Measurements from ENCODE around the gene AFDN.

The AFDN gene

DNA sequence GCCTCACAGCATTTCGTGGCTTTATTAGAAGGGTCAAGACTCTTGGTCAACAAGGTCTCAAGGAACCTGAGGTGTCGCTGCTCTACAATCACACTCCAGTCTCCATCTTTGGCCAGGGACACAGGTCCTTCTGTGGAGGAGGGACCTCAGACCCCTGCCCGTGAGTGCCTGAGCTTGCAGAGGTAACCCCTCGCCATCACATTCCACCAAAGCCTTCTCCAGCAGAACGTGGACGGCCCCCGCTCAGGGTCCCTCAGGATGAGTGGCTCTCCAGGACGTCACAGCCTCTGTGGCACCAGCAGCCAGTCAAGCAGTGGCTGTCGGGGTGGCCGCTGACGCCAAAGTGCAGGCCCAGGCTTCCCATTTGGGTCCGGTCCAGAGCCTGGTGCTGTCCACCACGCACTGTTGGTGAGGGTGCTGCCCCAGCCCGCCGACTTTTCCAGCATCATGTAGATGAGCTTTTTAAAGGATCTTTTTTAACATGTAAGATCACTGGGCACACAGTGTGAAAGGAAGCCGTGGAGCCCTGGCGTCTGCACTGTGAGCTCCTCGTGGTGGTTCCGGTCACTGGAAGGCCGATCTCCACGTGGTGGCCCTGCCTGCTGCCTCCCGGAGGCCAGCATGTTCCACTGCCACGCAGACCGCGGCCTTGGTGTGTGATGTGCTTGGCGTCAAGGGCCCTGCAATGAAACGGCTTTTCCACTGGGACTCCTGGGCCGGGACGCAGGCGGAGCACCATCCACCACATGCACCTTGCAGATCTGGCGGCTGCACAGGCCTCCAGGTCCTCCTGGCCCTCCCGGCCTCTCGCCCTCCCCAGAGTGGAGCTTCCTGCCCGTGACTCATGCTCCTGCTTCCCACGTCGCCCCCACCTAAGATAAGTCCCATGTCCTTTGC, 162.5 kb downstream of the AFDN start:
- Histone ChIP-seq H3K36me3 (ENCODE audit: control insufficient read depth in 1 of 2, insufficient read depth in 2 of 2, low read length in 2 of 2) (no peaks in the 10 kb centered on the region), H3K27ac (ENCODE audit: low read depth, low read length) (no peak overlapping the region), H3K4me1 (ENCODE audit: control insufficient read depth in 1 of 2, insufficient read depth in 2 of 2, low read length in 2 of 2) (no peaks in the 10 kb centered on the region)

DNA sequence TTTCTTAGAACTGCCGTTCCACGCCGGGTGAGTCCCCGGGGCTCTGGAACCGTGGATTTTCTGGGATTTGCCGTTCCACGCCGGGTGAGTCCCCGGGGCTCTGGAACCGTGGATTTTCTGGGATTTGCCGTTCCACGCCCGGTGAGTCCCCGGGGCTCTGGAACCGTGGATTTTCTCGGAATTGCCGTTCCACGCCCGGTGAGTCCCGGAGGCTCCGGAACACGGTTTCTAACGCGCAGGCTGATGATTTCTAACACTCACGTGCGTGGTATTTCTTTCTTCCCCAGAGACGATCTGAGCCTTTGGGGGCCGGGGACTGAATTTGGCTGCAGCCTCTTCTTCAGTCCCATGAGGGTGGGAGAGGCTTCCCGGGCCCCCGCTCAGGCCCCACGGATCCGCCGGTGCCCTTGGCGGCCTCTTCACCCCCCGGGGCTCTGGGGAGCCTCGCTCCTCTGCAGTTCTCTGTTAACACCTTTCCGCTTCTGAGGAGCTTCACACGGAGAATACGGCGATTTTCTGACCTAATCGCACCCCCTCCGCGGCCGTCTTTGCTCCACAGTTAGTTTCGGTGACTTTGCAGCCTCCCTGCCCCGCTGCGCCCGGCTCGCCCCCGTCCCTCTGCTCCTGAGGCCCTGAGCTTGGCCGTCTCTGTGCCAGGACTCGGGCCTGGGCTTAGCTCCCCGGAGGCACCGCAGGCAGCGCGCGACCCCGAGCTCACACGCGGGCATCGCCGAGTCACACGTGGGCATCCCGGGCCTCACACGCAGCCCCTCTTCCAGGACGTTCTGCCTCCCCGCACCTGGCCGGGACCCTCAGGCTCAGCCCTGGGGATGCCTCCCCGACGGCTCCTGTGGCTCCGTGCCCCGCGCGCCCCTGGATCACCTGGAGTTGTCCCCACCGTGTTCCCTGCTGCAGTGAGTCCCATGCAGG, 163.6 kb downstream of the AFDN start:
- H3K4me1 ChIP-seq (ENCODE audit: control insufficient read depth in 1 of 2, insufficient read depth in 2 of 2, low read length in 2 of 2) = no peaks in the 10 kb centered on the region
- H3K36me3 ChIP-seq (ENCODE audit: control insufficient read depth in 1 of 2, insufficient read depth in 2 of 2, low read length in 2 of 2) = no peaks in the 10 kb centered on the region
- H3K27ac ChIP-seq (ENCODE audit: low read depth, low read length) = no peak overlapping the region
- no peak overlapping the region for H3K9ac ChIP-seq (ENCODE audit: low read depth in 1 of 2, low read length in 2 of 2)
- H3K4me3 ChIP-seq (ENCODE audit: low read depth in 1 of 2, low read length in 2 of 2) = no peak overlapping the region
- H3K9me3 ChIP-seq (ENCODE audit: control insufficient read depth in 1 of 2, low read length in 2 of 2) = peaks cover 0 to 2% of the 10 kb centered on the region in 2 donors
- no peaks in the 10 kb centered on the region for H3K27me3 ChIP-seq (ENCODE audit: control insufficient read depth in 1 of 2, insufficient read depth in 2 of 2, low read length in 2 of 2)

More for the DNA sequence above, 162.5 kb downstream of the AFDN start:
- Histone ChIP-seq H3K9me3 (ENCODE audit: control insufficient read depth in 1 of 2, low read length in 2 of 2) (peaks cover 0 to 2% of the 10 kb centered on the region in 2 donors), H3K27me3 (ENCODE audit: control insufficient read depth in 1 of 2, insufficient read depth in 2 of 2, low read length in 2 of 2) (no peaks in the 10 kb centered on the region), H3K4me3 (ENCODE audit: low read depth in 1 of 2, low read length in 2 of 2) (no peak overlapping the region), H3K9ac (ENCODE audit: low read depth in 1 of 2, low read length in 2 of 2) (no peak overlapping the region)

DNA sequence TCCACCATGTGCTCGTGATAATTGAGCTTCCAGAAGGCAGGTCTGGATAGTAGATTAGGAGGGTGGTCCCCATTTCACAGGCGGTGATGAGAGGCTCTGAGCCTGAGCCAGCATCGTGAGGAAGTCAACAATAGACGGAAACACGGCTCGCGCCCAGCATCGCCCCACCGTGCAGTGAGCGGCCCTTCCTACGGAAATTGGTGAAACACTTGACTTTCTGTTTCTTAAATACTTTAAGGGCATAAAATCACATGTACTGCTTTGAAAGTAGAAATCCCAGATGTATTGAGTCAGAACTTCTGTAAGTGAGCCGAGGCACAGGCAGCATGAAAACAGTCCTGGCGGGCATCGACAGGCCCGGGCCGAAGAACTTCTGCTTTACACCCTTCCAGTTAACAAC, 166.5 kb downstream of the AFDN start:
- H3K27me3 ChIP-seq (ENCODE audit: control insufficient read depth in 1 of 2, insufficient read depth in 2 of 2, low read length in 2 of 2) = no peaks in the 10 kb centered on the region
- no peak overlapping the region for H3K9ac ChIP-seq (ENCODE audit: low read depth in 1 of 2, low read length in 2 of 2)
- H3K4me1 ChIP-seq (ENCODE audit: control insufficient read depth in 1 of 2, insufficient read depth in 2 of 2, low read length in 2 of 2) = no peaks in the 10 kb centered on the region
- no peak overlapping the region for H3K27ac ChIP-seq (ENCODE audit: low read depth, low read length)
- no peaks in the 10 kb centered on the region for H3K36me3 ChIP-seq (ENCODE audit: control insufficient read depth in 1 of 2, insufficient read depth in 2 of 2, low read length in 2 of 2)
- H3K4me3 ChIP-seq (ENCODE audit: low read depth in 1 of 2, low read length in 2 of 2) = no peak overlapping the region
- H3K9me3 ChIP-seq (ENCODE audit: control insufficient read depth in 1 of 2, low read length in 2 of 2) = peaks cover 0 to 2% of the 10 kb centered on the region in 2 donors

DNA sequence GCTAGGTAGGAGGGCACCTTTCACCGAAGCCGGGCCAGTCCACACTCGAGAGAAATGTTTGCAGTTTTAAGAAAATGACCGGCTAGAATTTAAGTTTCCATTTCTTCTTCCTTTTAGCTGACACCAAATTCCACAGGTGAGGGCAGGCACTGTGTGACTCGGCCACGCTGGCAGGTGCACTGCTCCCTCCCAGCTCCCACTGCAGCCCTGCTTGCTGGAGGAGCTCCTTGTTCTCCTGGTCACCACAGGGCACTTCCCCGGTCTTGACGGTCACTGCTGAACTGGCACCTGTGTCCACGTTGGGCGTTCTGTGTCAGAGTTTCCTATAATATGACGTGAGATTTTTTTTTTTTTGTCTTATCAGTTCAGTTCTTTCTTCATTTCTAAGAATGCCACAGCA, 167.1 kb downstream of the AFDN start:
- Histone ChIP-seq H3K9ac (ENCODE audit: low read depth in 1 of 2, low read length in 2 of 2) (no peak overlapping the region), H3K4me3 (ENCODE audit: low read depth in 1 of 2, low read length in 2 of 2) (no peak overlapping the region), H3K27me3 (ENCODE audit: control insufficient read depth in 1 of 2, insufficient read depth in 2 of 2, low read length in 2 of 2) (no peaks in the 10 kb centered on the region), H3K36me3 (ENCODE audit: control insufficient read depth in 1 of 2, insufficient read depth in 2 of 2, low read length in 2 of 2) (no peaks in the 10 kb centered on the region), H3K27ac (ENCODE audit: low read depth, low read length) (no peak overlapping the region), H3K9me3 (ENCODE audit: control insufficient read depth in 1 of 2, low read length in 2 of 2) (peaks cover 0 to 2% of the 10 kb centered on the region in 2 donors), H3K4me1 (ENCODE audit: control insufficient read depth in 1 of 2, insufficient read depth in 2 of 2, low read length in 2 of 2) (no peaks in the 10 kb centered on the region)

DNA sequence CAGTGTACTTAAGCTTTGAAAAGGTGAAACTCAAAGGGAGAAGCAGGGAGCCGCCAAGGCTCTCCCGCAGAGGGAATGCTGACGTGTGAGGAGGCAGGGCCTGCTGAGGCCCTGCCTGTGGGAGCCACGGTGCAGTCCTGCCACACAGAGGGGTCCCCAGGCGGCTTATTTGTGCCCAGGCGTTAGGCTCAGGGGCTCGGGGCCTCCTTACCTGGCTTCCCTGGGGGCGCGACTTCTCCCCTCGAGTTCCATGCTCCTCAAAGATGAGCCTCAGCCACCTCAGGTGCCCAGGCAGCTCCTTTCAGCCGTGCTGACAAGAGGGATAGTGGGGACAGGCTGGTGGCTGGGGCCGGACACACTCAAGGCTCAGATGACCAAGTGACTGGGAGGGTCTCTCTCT, 168.6 kb downstream of the AFDN start:
- H3K27ac ChIP-seq (ENCODE audit: low read depth, low read length) = no peak overlapping the region
- no peaks in the 10 kb centered on the region for H3K4me1 ChIP-seq (ENCODE audit: control insufficient read depth in 1 of 2, insufficient read depth in 2 of 2, low read length in 2 of 2)

DNA sequence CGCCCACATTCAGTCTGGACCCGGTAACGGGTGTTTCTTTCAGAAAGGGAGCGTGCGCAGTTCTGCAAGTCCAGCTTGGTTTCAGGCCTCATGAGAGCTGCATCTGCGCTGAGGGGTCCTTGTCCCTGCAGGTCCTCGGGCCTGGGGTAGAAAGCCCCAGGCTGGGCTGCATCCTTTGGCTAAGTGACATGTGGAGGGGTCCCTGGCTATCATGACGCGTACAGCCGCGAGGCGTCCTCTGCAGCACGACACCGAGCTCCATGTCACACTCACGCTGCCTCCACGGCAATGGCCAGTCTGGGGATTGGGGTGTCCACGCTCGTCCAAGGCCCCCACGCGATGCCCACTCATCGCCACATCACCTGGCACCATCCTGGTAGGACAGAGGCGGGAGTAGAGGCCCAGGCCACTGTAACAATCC, 169.0 kb downstream of the AFDN start:
- Histone ChIP-seq H3K9ac (ENCODE audit: low read depth in 1 of 2, low read length in 2 of 2) (no peak overlapping the region), H3K4me3 (ENCODE audit: low read depth in 1 of 2, low read length in 2 of 2) (no peak overlapping the region), H3K4me1 (ENCODE audit: control insufficient read depth in 1 of 2, insufficient read depth in 2 of 2, low read length in 2 of 2) (no peaks in the 10 kb centered on the region), H3K36me3 (ENCODE audit: control insufficient read depth in 1 of 2, insufficient read depth in 2 of 2, low read length in 2 of 2) (no peaks in the 10 kb centered on the region), H3K9me3 (ENCODE audit: control insufficient read depth in 1 of 2, low read length in 2 of 2) (no peaks in the 10 kb centered on the region), H3K27me3 (ENCODE audit: control insufficient read depth in 1 of 2, insufficient read depth in 2 of 2, low read length in 2 of 2) (no peaks in the 10 kb centered on the region), H3K27ac (ENCODE audit: low read depth, low read length) (no peak overlapping the region)

More for the DNA sequence above, 168.6 kb downstream of the AFDN start:
- Histone ChIP-seq H3K27me3 (ENCODE audit: control insufficient read depth in 1 of 2, insufficient read depth in 2 of 2, low read length in 2 of 2) (no peaks in the 10 kb centered on the region), H3K9me3 (ENCODE audit: control insufficient read depth in 1 of 2, low read length in 2 of 2) (no peaks in the 10 kb centered on the region), H3K9ac (ENCODE audit: low read depth in 1 of 2, low read length in 2 of 2) (no peak overlapping the region), H3K36me3 (ENCODE audit: control insufficient read depth in 1 of 2, insufficient read depth in 2 of 2, low read length in 2 of 2) (no peaks in the 10 kb centered on the region), H3K4me3 (ENCODE audit: low read depth in 1 of 2, low read length in 2 of 2) (no peak overlapping the region)

DNA sequence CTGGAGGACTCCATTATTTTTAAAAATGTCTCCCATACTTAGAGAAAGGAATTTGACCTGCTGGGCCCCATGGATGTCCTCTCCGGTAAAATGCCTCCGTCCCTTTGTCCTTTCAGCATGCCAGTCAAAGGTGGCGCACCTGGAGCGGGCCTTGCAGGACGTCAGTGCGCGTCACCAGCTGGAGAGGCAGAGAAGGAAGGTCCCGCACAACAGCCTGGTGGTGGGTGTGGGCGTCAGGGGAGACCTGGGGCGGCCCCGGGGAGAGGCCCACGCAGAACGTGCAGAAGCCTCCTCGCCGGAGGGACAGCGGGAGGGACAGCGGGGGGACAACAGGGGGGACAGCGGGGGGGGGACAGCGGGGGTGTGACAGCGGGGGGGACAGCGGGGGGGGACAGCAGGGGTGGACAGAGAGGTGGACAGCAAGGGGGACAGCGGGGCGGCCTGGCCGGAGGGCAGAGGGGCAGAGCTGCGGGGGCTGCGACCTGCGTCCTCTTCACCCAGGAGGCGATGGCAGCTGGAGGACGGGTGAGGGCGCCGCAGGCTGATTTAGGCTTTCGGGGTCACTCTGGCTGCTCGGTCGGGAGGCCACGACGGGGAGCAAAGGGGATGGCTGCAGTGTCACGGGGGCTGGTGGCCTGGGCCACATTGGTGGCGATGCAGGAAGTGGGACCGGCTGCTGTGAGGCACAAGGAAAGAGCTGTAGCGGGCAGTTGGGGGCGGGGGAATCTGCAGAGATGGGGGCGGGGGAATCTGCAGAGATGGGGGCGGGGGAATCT, 169.9 kb downstream of the AFDN start:
- H3K36me3 ChIP-seq (ENCODE audit: control insufficient read depth in 1 of 2, insufficient read depth in 2 of 2, low read length in 2 of 2) = no peaks in the 10 kb centered on the region
- no peak overlapping the region for H3K9ac ChIP-seq (ENCODE audit: low read depth in 1 of 2, low read length in 2 of 2)
- H3K27ac ChIP-seq (ENCODE audit: low read depth, low read length) = no peak overlapping the region
- no peaks in the 10 kb centered on the region for H3K27me3 ChIP-seq (ENCODE audit: control insufficient read depth in 1 of 2, insufficient read depth in 2 of 2, low read length in 2 of 2)
- H3K4me1 ChIP-seq (ENCODE audit: control insufficient read depth in 1 of 2, insufficient read depth in 2 of 2, low read length in 2 of 2) = no peaks in the 10 kb centered on the region
- H3K4me3 ChIP-seq (ENCODE audit: low read depth in 1 of 2, low read length in 2 of 2) = no peak overlapping the region
- no peaks in the 10 kb centered on the region for H3K9me3 ChIP-seq (ENCODE audit: control insufficient read depth in 1 of 2, low read length in 2 of 2)

DNA sequence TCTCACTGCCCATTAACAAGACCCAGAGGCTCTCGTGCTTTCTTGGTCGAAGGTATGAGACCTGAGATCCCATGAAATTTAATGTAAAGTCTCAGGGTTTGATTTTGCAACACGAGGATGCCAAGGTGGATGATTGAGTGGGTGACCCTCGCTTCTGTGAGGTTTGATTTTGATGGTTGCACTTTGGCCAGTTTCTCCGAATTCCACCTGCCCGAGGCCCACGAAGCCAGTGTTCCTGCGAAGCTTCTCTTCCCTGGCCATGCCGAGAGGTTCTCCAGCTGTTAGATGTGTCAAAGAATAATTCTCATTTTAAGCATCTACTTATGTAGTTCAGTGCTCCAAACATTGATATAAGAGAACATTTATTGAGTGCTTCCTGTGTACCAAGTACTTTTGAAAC, 170.9 kb downstream of the AFDN start, which contains the start of gene KIF25:
Gene KIF25, plus strand, starts transcription at position 30 of the 400 bp plus-strand sequence. CDS start 31,915 bp downstream, outside the sequence.
- H3K27ac ChIP-seq (ENCODE audit: low read depth, low read length) = no peak within 1 kb of the TSS
- H3K9ac ChIP-seq (ENCODE audit: low read depth in 1 of 2, low read length in 2 of 2) = no peak within 1 kb of the TSS
- no peak within 1 kb of the TSS for H3K4me3 ChIP-seq (ENCODE audit: low read depth in 1 of 2, low read length in 2 of 2)
- no peaks in the 10 kb centered on the region for H3K9me3 ChIP-seq (ENCODE audit: control insufficient read depth in 1 of 2, low read length in 2 of 2)
- no peaks in the 10 kb centered on the region for H3K4me1 ChIP-seq (ENCODE audit: control insufficient read depth in 1 of 2, insufficient read depth in 2 of 2, low read length in 2 of 2)
- no peaks in the 10 kb centered on the region for H3K36me3 ChIP-seq (ENCODE audit: control insufficient read depth in 1 of 2, insufficient read depth in 2 of 2, low read length in 2 of 2)
- H3K27me3 ChIP-seq (ENCODE audit: control insufficient read depth in 1 of 2, insufficient read depth in 2 of 2, low read length in 2 of 2) = no peaks in the 10 kb centered on the region

DNA sequence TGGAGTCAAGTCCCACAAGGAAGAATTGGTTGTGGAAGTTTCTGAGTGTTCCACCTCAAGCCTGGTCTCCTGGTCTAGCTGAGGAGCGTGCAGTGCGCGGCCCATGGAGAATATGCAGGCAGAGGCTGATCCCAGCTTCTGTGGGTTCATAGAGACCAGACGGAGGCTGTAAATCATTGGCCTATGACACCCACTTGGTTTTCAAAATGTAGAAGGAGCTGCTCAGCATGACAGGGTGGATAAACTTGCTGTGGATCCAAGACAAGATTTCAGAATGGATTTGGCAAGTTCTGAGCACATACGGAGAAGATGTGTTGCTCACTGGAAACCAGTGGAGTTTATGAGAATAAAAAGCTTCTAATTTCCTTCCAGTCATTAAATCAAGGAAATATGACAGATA, 171.5 kb downstream of the AFDN start:
- H3K9me3 ChIP-seq (ENCODE audit: control insufficient read depth in 1 of 2, low read length in 2 of 2) = no peaks in the 10 kb centered on the region

More for the DNA sequence above, 171.5 kb downstream of the AFDN start:
- H3K4me1 ChIP-seq (ENCODE audit: control insufficient read depth in 1 of 2, insufficient read depth in 2 of 2, low read length in 2 of 2) = no peaks in the 10 kb centered on the region
- H3K36me3 ChIP-seq (ENCODE audit: control insufficient read depth in 1 of 2, insufficient read depth in 2 of 2, low read length in 2 of 2) = no peaks in the 10 kb centered on the region
- no peak overlapping the region for H3K4me3 ChIP-seq (ENCODE audit: low read depth in 1 of 2, low read length in 2 of 2)
- no peaks in the 10 kb centered on the region for H3K27me3 ChIP-seq (ENCODE audit: control insufficient read depth in 1 of 2, insufficient read depth in 2 of 2, low read length in 2 of 2)
- H3K27ac ChIP-seq (ENCODE audit: low read depth, low read length) = no peak overlapping the region
- no peak overlapping the region for H3K9ac ChIP-seq (ENCODE audit: low read depth in 1 of 2, low read length in 2 of 2)
